SU-DHL-6 (cell line): Measurements from ENCODE around the gene TSHZ2.

ENCODE experiments used
- H2AFZ ChIP-seq: fragments of 200-600 bp; sonication (generic); 2 replicates; pipeline ENCODE4 v1.6.1; 2014; ENCODE audit warnings: low read depth, mild to moderate bottlenecking, moderate library complexity, mixed read lengths, antibody characterized with exemption, low read length; ENCODE audit not compliant: severe bottlenecking
- H3F3A ChIP-seq: fragments of 200-600 bp; shearing (Covaris generic); 2 replicates; pipeline ENCODE4 v1.6.0; 2016; ENCODE audit warnings: antibody characterized with exemption, mild to moderate bottlenecking; ENCODE audit not compliant: insufficient read depth
- H3K27ac ChIP-seq: fragments of 200-600 bp; sonication (generic); 2 replicates; pipeline ENCODE4 v1.5.1; 2016; ENCODE audit warnings: low read depth, mild to moderate bottlenecking, low read length, moderate library complexity, mixed read lengths
- H3K27me3 ChIP-seq: fragments of 200-600 bp; sonication (generic), shearing (Covaris generic); 2 replicates; pipeline ENCODE4 v1.6.0; 2014; ENCODE audit warnings: mild to moderate bottlenecking, low read length
- H3K36me3 ChIP-seq: fragments of 200-600 bp; sonication (generic); 2 replicates; pipeline ENCODE4 v1.6.1; 2014; ENCODE audit warnings: mild to moderate bottlenecking, low read length, mixed read lengths
- H3K4me2 ChIP-seq: fragments of 300-600, 200-600 bp; shearing (Covaris generic), sonication (generic); 2 replicates; pipeline ENCODE4 v1.6.0; 2014; ENCODE audit warnings: low read length, low read depth, mild to moderate bottlenecking; ENCODE audit not compliant: poor library complexity, severe bottlenecking
- H3K4me3 ChIP-seq: fragments of 200-600 bp; sonication (generic); 2 replicates; pipeline ENCODE4 v1.5.1; 2014; ENCODE audit warnings: antibody characterized with exemption, low read length, mild to moderate bottlenecking, mixed read lengths; ENCODE audit not compliant: insufficient read depth, poor library complexity, severe bottlenecking
- H3K79me2 ChIP-seq: fragments of 200-600 bp; sonication (generic); 2 replicates; pipeline ENCODE4 v1.6.1; 2014; ENCODE audit warnings: mild to moderate bottlenecking, low read length, moderate library complexity; ENCODE audit not compliant: insufficient read depth
- H3K9ac ChIP-seq: fragments of 200-600 bp; sonication (generic); 2 replicates; pipeline ENCODE4 v1.7.0; 2014; ENCODE audit warnings: mild to moderate bottlenecking, low read length
- H3K9me2 ChIP-seq: fragments of 200-600 bp; sonication (generic); replicated peaks from 2 replicates; pipeline ENCODE4 v1.6.1; 2014; ENCODE audit warnings: low read length; ENCODE audit not compliant: insufficient read depth
- H3K9me3 ChIP-seq: fragments of 200-600 bp; sonication (generic); 2 replicates; pipeline ENCODE4 v1.6.1; 2014; ENCODE audit warnings: low read length, mixed read lengths; ENCODE audit not compliant: insufficient read depth
- H4K20me1 ChIP-seq: fragments of 200-600 bp; sonication (generic); 2 replicates; pipeline ENCODE4 v1.6.1; 2014; ENCODE audit warnings: low read depth, mild to moderate bottlenecking, antibody characterized with exemption, low read length, moderate library complexity, mixed read lengths
- EZH2phosphoT487 ChIP-seq: fragments of 200-600 bp; sonication (generic), shearing (Covaris generic); conservative IDR thresholded peaks from 2 replicates; pipeline ENCODE4 v1.6.1; 2018; ENCODE audit warnings: mild to moderate bottlenecking, antibody characterized with exemption, low read length, moderate library complexity, mixed read lengths
- TF ChIP-seq, protein P1 (sequence below): fragments of 200-600 bp; sonication (generic); IDR thresholded peaks from one replicate; pipeline ENCODE4 v1.5.1; 2017; ENCODE audit warnings: antibody characterized with exemption, mild to moderate bottlenecking, low read length, moderate library complexity; ENCODE audit not compliant: insufficient read depth, poor library complexity, severe bottlenecking

The TSHZ2 gene

DNA sequence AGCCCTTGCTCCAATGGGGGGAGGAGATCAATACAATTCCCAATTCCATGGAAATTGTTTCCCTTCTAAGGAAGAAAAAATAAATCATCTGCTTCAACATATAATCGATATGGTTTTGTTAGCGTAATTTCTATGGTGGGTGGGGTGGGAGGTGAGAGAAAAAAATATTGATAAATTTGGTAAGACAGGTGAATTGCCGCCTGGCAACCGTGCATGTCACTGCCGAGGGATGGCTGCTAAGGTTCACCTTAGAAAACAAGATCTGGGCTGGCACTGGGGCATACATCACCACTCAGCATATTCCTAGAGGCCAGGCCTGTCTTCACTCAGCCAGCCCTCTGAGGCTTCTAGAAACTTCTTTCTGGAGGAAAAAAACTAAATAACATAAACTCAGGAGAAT, 517.4 kb downstream of the TSHZ2 start:
- Histone ChIP-seq H4K20me1 (no peaks in the 10 kb centered on the region), H2AFZ (no peak overlapping the region), H3F3A (no peaks in the 10 kb centered on the region), H3K36me3 (no peaks in the 10 kb centered on the region), H3K4me3 (no peak overlapping the region), H3K27ac (no peak overlapping the region), H3K79me2 (no peaks in the 10 kb centered on the region), H3K9me3 (no peaks in the 10 kb centered on the region), H3K9me2 (no peaks in the 10 kb centered on the region), H3K27me3 (no peaks in the 10 kb centered on the region), H3K9ac (no peak overlapping the region), H3K4me2 (no peak overlapping the region)
- TF ChIP-seq, protein P1, sequence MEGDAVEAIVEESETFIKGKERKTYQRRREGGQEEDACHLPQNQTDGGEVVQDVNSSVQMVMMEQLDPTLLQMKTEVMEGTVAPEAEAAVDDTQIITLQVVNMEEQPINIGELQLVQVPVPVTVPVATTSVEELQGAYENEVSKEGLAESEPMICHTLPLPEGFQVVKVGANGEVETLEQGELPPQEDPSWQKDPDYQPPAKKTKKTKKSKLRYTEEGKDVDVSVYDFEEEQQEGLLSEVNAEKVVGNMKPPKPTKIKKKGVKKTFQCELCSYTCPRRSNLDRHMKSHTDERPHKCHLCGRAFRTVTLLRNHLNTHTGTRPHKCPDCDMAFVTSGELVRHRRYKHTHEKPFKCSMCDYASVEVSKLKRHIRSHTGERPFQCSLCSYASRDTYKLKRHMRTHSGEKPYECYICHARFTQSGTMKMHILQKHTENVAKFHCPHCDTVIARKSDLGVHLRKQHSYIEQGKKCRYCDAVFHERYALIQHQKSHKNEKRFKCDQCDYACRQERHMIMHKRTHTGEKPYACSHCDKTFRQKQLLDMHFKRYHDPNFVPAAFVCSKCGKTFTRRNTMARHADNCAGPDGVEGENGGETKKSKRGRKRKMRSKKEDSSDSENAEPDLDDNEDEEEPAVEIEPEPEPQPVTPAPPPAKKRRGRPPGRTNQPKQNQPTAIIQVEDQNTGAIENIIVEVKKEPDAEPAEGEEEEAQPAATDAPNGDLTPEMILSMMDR = no peak
- no peak for TF ChIP-seq EZH2phosphoT487

DNA sequence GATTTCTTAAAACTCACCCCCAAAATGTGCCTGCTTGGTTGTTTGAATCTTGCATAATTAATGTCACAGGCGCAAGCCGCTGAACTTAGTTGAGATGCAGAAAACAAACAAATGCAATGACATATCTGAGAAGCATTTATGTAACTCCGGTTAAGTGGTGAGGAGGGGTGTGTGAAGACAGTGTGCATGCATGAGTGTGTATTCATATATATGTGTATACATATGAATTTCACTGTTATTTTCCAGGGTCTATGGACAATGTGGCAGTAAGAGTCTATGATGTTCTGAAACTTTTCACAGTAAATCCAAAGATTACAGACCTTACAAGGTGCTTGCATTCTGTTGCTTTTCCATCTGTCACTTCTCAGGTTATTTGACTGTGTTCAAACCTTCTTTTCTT, 518.5 kb downstream of the TSHZ2 start:
- no peak for TF ChIP-seq EZH2phosphoT487
- TF ChIP-seq, protein P1 = no peak
- H3K27ac ChIP-seq = no peak overlapping the region
- no peaks in the 10 kb centered on the region for H3K36me3 ChIP-seq
- H3K79me2 ChIP-seq = no peaks in the 10 kb centered on the region
- H3F3A ChIP-seq = no peaks in the 10 kb centered on the region
- H2AFZ ChIP-seq = no peak overlapping the region
- H3K9ac ChIP-seq = no peak overlapping the region
- no peaks in the 10 kb centered on the region for H3K27me3 ChIP-seq
- no peaks in the 10 kb centered on the region for H3K9me3 ChIP-seq
- no peaks in the 10 kb centered on the region for H4K20me1 ChIP-seq
- H3K4me2 ChIP-seq = no peak overlapping the region
- H3K9me2 ChIP-seq = no peaks in the 10 kb centered on the region
- no peak overlapping the region for H3K4me3 ChIP-seq

DNA sequence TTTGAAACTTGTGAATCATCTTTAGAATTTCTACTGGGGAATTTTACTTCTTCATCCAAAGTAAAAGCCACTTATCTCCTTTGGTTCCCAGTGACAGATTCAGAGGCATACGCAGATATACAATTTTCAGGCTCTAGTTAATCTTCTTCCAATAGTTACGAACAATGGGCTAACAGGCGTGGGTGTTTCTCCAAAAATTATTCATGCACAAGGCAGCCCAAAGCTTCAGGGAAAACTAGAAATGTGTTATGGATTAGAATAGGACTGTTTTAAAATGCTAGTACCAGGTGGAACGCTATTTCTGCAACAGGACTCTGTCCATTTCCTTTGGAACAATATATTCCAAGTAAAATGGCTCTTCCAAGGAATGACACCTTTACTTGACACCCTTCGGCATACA, 519.3 kb downstream of the TSHZ2 start:
- Histone ChIP-seq H3K9ac (no peak overlapping the region), H3K27ac (no peak overlapping the region), H3K9me2 (no peaks in the 10 kb centered on the region), H3K4me2 (no peak overlapping the region), H3K36me3 (no peaks in the 10 kb centered on the region), H3K9me3 (no peaks in the 10 kb centered on the region), H3K79me2 (no peaks in the 10 kb centered on the region), H2AFZ (no peak overlapping the region), H3F3A (no peaks in the 10 kb centered on the region), H4K20me1 (no peaks in the 10 kb centered on the region), H3K27me3 (no peaks in the 10 kb centered on the region), H3K4me3 (no peak overlapping the region)
- TF ChIP-seq, protein P1 = no peak
- no peak for TF ChIP-seq EZH2phosphoT487

DNA sequence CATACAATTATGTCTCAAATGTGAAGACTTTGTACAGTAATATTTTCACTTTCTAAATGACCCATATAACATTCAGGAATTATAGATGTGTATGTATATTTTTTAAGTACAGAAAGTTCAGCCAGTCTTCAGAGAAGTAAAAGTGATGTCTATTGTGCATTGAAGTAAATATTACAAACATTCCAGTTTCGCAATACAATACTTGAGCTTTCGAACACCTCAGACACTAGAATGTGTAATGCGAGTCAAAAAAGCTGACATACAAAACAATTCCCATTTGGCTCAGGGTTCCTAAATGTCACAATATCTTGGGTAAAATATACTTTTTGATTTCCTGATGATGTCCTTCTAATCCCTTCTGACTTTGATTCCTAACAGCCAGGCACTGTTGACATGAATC, 520.1 kb downstream of the TSHZ2 start:
- Histone ChIP-seq H3K9me2 (no peaks in the 10 kb centered on the region), H2AFZ (no peak overlapping the region), H3K4me2 (no peak overlapping the region), H3K9ac (no peak overlapping the region), H3K4me3 (no peak overlapping the region), H3K27me3 (no peaks in the 10 kb centered on the region), H3K9me3 (no peaks in the 10 kb centered on the region), H3K27ac (no peak overlapping the region), H3F3A (no peaks in the 10 kb centered on the region), H3K36me3 (no peaks in the 10 kb centered on the region), H4K20me1 (no peaks in the 10 kb centered on the region), H3K79me2 (no peaks in the 10 kb centered on the region)
- TF ChIP-seq EZH2phosphoT487 = no peak
- TF ChIP-seq, protein P1 = no peak
